ENCODE measurements around the gene NUDC. TPM values are rescaled to one million over a fixed set of nuclear protein-coding genes. Genes with fewer than 3 reads are reported as not detected.

Gene NUDC
- total and polyA plus RNA-seq, 2 of the 13 experiments (the other 11 are each of a cell fraction or from before 2014, with no cell fraction given), result 34.7 to 104 TPM

DNA sequence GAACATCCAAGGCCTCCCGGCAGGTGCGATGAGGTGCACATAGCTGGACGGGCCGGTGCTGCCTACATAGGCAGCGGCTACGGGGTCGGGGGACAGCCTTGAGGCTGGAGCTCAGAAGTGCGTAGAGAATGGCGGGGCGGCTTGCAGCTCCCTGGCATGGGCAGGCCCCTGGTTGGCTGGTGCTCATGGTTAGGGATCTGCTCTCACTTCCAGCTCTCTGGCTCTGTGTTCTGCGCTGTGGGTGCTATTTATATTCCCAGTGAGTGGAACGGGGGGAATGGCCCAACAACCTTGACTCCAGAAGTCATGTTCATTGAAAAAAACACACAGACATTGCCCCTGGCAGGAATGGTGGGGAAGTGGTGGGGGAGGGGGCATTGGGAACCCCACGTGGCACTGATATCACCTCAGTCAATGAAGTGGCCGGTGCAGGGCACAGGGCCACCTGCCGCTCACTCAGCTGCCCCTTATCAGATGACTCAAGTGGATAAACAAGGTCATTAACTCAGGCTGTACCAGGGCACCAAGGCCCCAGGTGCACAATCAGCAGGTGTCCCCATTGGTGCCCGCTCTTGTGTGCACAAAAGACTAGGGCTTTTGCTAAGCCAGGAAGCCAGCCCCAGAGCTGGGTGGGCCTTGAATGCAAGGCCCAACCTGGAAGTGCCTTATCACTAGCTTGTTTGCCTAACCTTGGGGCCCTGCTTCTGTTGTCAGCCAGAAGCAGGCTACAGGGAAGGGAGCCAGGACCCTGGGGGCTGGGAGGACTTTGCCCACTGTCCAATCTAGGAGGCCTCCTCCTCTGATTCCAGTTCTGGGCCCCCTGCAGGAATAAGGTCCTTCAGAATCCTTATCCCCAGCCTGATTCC lies 7.6 kb upstream of the NUDC start, which contains the start of gene NR0B2 (continued):
- TF ChIP-seq, protein P1, sequence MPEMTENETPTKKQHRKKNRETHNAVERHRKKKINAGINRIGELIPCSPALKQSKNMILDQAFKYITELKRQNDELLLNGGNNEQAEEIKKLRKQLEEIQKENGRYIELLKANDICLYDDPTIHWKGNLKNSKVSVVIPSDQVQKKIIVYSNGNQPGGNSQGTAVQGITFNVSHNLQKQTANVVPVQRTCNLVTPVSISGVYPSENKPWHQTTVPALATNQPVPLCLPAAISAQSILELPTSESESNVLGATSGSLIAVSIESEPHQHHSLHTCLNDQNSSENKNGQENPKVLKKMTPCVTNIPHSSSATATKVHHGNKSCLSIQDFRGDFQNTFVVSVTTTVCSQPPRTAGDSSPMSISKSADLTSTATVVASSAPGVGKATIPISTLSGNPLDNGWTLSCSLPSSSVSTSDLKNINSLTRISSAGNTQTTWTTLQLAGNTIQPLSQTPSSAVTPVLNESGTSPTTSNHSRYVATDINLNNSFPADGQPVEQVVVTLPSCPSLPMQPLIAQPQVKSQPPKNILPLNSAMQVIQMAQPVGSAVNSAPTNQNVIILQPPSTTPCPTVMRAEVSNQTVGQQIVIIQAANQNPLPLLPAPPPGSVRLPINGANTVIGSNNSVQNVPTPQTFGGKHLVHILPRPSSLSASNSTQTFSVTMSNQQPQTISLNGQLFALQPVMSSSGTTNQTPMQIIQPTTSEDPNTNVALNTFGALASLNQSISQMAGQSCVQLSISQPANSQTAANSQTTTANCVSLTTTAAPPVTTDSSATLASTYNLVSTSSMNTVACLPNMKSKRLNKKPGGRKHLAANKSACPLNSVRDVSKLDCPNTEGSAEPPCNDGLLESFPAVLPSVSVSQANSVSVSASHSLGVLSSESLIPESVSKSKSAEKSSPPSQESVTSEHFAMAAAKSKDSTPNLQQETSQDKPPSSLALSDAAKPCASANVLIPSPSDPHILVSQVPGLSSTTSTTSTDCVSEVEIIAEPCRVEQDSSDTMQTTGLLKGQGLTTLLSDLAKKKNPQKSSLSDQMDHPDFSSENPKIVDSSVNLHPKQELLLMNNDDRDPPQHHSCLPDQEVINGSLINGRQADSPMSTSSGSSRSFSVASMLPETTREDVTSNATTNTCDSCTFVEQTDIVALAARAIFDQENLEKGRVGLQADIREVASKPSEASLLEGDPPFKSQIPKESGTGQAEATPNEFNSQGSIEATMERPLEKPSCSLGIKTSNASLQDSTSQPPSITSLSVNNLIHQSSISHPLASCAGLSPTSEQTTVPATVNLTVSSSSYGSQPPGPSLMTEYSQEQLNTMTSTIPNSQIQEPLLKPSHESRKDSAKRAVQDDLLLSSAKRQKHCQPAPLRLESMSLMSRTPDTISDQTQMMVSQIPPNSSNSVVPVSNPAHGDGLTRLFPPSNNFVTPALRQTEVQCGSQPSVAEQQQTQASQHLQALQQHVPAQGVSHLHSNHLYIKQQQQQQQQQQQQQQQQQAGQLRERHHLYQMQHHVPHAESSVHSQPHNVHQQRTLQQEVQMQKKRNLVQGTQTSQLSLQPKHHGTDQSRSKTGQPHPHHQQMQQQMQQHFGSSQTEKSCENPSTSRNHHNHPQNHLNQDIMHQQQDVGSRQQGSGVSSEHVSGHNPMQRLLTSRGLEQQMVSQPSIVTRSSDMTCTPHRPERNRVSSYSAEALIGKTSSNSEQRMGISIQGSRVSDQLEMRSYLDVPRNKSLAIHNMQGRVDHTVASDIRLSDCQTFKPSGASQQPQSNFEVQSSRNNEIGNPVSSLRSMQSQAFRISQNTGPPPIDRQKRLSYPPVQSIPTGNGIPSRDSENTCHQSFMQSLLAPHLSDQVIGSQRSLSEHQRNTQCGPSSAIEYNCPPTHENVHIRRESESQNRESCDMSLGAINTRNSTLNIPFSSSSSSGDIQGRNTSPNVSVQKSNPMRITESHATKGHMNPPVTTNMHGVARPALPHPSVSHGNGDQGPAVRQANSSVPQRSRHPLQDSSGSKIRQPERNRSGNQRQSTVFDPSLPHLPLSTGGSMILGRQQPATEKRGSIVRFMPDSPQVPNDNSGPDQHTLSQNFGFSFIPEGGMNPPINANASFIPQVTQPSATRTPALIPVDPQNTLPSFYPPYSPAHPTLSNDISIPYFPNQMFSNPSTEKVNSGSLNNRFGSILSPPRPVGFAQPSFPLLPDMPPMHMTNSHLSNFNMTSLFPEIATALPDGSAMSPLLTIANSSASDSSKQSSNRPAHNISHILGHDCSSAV (CRISPR knock-in tag; IDR thresholded peaks at IDR 0.05; ENCODE audit: borderline replicate concordance), result no peak; the same call in 1 of the 2 replicates
- TF ChIP-seq SCMH1 (CRISPR knock-in tag; IDR thresholded peaks at IDR 0.05; ENCODE audit: borderline replicate concordance) (no peak), MED13 (CRISPR knock-in tag; IDR thresholded peaks at IDR 0.05) (peak; percentile 98), ZNF816 (CRISPR knock-in tag; IDR thresholded peaks at IDR 0.05; ENCODE audit: borderline replicate concordance) (peak; percentile 57; the same call in 1 of the 2 replicates), JARID2 (CRISPR knock-in tag; IDR thresholded peaks at IDR 0.05; ENCODE audit: insufficient replicate concordance) (no peak), CEBPB (IDR thresholded peaks at IDR 0.05; ENCODE audit: borderline replicate concordance, low read depth, low read length) (peak; percentile 22; the same call in 1 of the 2 replicates), THAP9 (CRISPR knock-in tag; IDR thresholded peaks at IDR 0.05; ENCODE audit: borderline replicate concordance) (peak; percentile 70; the same call in 1 of the 2 replicates), RBAK (CRISPR knock-in tag; IDR thresholded peaks at IDR 0.05) (peak; percentile 35; the same call in 1 of the 2 replicates), KLF16 (CRISPR knock-in tag; IDR thresholded peaks at IDR 0.05) (peak in 1 of 2 experiments; percentile 57; a peak in 2 of 4 replicates), GTF2F1 (IDR thresholded peaks at IDR 0.05; ENCODE audit: low read length) (peak; percentile 95), ZBTB7A (CRISPR knock-in tag; IDR thresholded peaks at IDR 0.05) (peak; percentile 98), ATF5 (CRISPR knock-in tag; IDR thresholded peaks at IDR 0.05; ENCODE audit: low read depth) (peak; percentile 70; the same call in 1 of the 2 replicates), NR2F2 (IDR thresholded peaks at IDR 0.05; ENCODE audit: borderline replicate concordance, low read depth) (peak; percentile 91), ZNF629 (CRISPR knock-in tag; conservative IDR thresholded peaks at IDR 0.05) (peak; percentile 53)
- TF ChIP-seq, protein P2, sequence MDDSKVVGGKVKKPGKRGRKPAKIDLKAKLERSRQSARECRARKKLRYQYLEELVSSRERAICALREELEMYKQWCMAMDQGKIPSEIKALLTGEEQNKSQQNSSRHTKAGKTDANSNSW (CRISPR knock-in tag; IDR thresholded peaks at IDR 0.05; ENCODE audit: borderline replicate concordance), result no peak

Data from HepG2 (cell line).